CD4-positive, alpha-beta T cell (primary cell): Measurements from ENCODE around the gene ITGA4. TPM values are rescaled to one million over a fixed set of nuclear protein-coding genes. Genes with fewer than 3 reads are reported as not detected.
A peak's percentile ranks its signal among the peaks of the same experiment; 100 is the strongest.

Experiments
- ATAC-seq: fragments of 200-7000 bp; cut with Tn5 transposase; one replicate; pipeline ENCODE4 v1.10.0; 2022; ENCODE audit warnings: mild to moderate bottlenecking; ENCODE audit not compliant: poor library complexity
- CTCF ChIA-PET: fragments of 350-600 bp; sonication (Branson Sonifier 250); formaldehyde crosslinking; loops from one replicate; lab custom pipeline; 2021; ENCODE audit warnings: antibody characterized with exemption, inconsistent platforms; lab: Charles Lee
- POLR2A ChIA-PET: fragments of 350-600 bp; sonication (Branson Sonifier 250); formaldehyde crosslinking; loops from one replicate; lab custom pipeline; 2021; ENCODE audit warnings: antibody characterized with exemption, inconsistent platforms; lab: Charles Lee
- DNase-seq, 14 experiments: peaks; one replicate each; pipeline ENCODE4 v3.0.0-alpha.2; 2013 to 2020; ENCODE audit warnings: mixed read lengths in 2 of 14
- H3K27ac ChIP-seq, 2 donors: one replicate each; pipeline versions ENCODE4 v1.5.1 to v1.7.0; 2013; ENCODE audit warnings: low read length in 2 of 2, low read depth in 1 of 2, mild to moderate bottlenecking in 1 of 2
- H3K27me3 ChIP-seq, 2 experiments: 1 replicate in 1 of 2; 2 replicates in 1 of 2; pipeline versions ENCODE4 v1.6.1 to v1.7.0; 2013; ENCODE audit warnings: low read length in 2 of 2, control low read depth in 1 of 2, mild to moderate bottlenecking in 1 of 2, moderate library complexity in 1 of 2; ENCODE audit not compliant: insufficient read depth in 2 of 2, control insufficient read depth in 1 of 2
- H3K36me3 ChIP-seq: one replicate; pipeline ENCODE4 v1.6.1; 2013; ENCODE audit warnings: low read length, control low read depth; ENCODE audit not compliant: insufficient read depth
- H3K4me1 ChIP-seq: one replicate; pipeline ENCODE4 v1.6.1; 2013; ENCODE audit warnings: low read length, control low read depth; ENCODE audit not compliant: insufficient read depth
- H3K4me3 ChIP-seq: one replicate; pipeline ENCODE4 v1.5.1; 2013; ENCODE audit warnings: mild to moderate bottlenecking, low read length, moderate library complexity
- H3K9me3 ChIP-seq, 2 experiments: 1 replicate in 1 of 2; 2 replicates in 1 of 2; pipeline versions ENCODE4 v1.6.1 to v1.7.0; 2013; ENCODE audit warnings: low read length in 2 of 2, mild to moderate bottlenecking in 2 of 2, control low read depth in 1 of 2, moderate library complexity in 1 of 2; ENCODE audit not compliant: control insufficient read depth in 1 of 2, insufficient read depth in 1 of 2
- H3K27ac Mint-ChIP-seq: one replicate; pipeline ENCODE4 v1.8.0; 2020; ENCODE audit warnings: mixed read lengths
- H3K27me3 Mint-ChIP-seq: one replicate; pipeline ENCODE4 v1.8.0; 2021; ENCODE audit warnings: mixed read lengths
- H3K36me3 Mint-ChIP-seq: one replicate; pipeline ENCODE4 v1.8.0; 2021; ENCODE audit warnings: low read depth, mixed read lengths
- H3K4me1 Mint-ChIP-seq: one replicate; pipeline ENCODE4 v1.8.0; 2021; ENCODE audit warnings: low read depth, mixed read lengths
- H3K4me3 Mint-ChIP-seq: one replicate; pipeline ENCODE4 v1.8.0; 2020; ENCODE audit warnings: mild to moderate bottlenecking, mixed read lengths
- H3K9me3 Mint-ChIP-seq: one replicate; pipeline ENCODE4 v1.8.0; 2020; ENCODE audit warnings: mixed read lengths
- intact Hi-C, 2 experiments: fragments of 100-400 bp; cut with DNase I in 1 of 2; cut with micrococcal nuclease in 1 of 2; formaldehyde crosslinking; loops; one replicate each; pipeline versions ENCODE4 v1.15.1 to v1.9.0; 2023 to 2025; cut with DNase I, micrococcal nuclease
- total RNA-seq, 174 experiments: library from RNA in 2 of 174; stranded (reverse) in 2 of 174; gene quantifications; one replicate each; pipeline ENCODE4 v1.2.3 and lab custom pipeline; 2021 to 2026
- TF ChIP-seq, protein P1 (sequence below): fragments of 200-600 bp; IDR thresholded peaks from one replicate; pipeline ENCODE4 v1.8.0; 2022; ENCODE audit warnings: antibody characterized with exemption, mild to moderate bottlenecking

ITGA4 gene
- total RNA-seq, 2 experiments from 2014 or later, result 79.4 to 79.5 TPM

DNA sequence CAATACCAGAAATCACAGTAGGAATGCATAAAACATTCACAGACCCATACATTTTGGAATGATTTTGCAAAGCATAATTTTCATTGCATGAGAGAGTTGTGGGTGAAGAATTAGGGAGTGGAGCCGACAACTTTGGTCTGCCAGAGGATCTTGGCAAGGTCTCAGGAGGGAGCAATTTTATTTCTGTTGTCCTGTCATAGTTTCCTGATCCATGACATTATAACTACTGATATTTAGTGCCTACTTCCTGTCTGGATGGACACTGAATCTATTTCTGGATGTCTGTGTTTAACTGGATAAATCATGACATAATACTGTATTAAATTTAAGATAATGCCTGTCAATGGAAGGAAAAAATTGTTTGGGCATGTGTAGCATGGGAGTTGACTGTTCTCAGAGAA, 2.4 kb downstream of the ITGA4 start:
- Mint-ChIP-seq H3K4me3 (peak overlapping the region; percentile 93), H3K36me3 (peaks cover 40% of the 10 kb centered on the region), H3K4me1 (peaks cover 92% of the 10 kb centered on the region), H3K27ac (peak overlapping the region; percentile 84), H3K27me3 (no peaks in the 10 kb centered on the region), H3K9me3 (no peaks in the 10 kb centered on the region)
- Histone ChIP-seq H3K9me3 (no peaks in the 10 kb centered on the region), H3K36me3 (peaks cover 24% of the 10 kb centered on the region), H3K4me3 (peak overlapping the region; percentile 91), H3K27me3 (no peaks in the 10 kb centered on the region), H3K4me1 (peaks cover 32% of the 10 kb centered on the region), H3K27ac (peak overlapping the region; percentile 72 to 93)
- TF ChIP-seq, protein P1, sequence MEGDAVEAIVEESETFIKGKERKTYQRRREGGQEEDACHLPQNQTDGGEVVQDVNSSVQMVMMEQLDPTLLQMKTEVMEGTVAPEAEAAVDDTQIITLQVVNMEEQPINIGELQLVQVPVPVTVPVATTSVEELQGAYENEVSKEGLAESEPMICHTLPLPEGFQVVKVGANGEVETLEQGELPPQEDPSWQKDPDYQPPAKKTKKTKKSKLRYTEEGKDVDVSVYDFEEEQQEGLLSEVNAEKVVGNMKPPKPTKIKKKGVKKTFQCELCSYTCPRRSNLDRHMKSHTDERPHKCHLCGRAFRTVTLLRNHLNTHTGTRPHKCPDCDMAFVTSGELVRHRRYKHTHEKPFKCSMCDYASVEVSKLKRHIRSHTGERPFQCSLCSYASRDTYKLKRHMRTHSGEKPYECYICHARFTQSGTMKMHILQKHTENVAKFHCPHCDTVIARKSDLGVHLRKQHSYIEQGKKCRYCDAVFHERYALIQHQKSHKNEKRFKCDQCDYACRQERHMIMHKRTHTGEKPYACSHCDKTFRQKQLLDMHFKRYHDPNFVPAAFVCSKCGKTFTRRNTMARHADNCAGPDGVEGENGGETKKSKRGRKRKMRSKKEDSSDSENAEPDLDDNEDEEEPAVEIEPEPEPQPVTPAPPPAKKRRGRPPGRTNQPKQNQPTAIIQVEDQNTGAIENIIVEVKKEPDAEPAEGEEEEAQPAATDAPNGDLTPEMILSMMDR, result no peak
- intact Hi-C loops, result loop anchor here (5.0 to 10.0 kb wide), 9 partner anchors 157 to 1335 kb away; partner anchors contain the start of genes ITPRID2 (in 1 of the 2) and UBE2E3 (in 1 of the 2)
- no peak for DNase-seq
- ChIA-PET CTCF (interaction anchor here (0.9 kb wide), 1 partner anchor 156 kb away, joined by 3 read pairs; no protein-coding TSS in a partner anchor), POLR2A (interaction anchor here (0.7 to 6.4 kb wide), 7 partner anchors 8 to 478 kb away, joined by 3 to 115 read pairs (median 3); partner anchors contain the start of gene UBE2E3)
- ATAC-seq, result no peak

DNA sequence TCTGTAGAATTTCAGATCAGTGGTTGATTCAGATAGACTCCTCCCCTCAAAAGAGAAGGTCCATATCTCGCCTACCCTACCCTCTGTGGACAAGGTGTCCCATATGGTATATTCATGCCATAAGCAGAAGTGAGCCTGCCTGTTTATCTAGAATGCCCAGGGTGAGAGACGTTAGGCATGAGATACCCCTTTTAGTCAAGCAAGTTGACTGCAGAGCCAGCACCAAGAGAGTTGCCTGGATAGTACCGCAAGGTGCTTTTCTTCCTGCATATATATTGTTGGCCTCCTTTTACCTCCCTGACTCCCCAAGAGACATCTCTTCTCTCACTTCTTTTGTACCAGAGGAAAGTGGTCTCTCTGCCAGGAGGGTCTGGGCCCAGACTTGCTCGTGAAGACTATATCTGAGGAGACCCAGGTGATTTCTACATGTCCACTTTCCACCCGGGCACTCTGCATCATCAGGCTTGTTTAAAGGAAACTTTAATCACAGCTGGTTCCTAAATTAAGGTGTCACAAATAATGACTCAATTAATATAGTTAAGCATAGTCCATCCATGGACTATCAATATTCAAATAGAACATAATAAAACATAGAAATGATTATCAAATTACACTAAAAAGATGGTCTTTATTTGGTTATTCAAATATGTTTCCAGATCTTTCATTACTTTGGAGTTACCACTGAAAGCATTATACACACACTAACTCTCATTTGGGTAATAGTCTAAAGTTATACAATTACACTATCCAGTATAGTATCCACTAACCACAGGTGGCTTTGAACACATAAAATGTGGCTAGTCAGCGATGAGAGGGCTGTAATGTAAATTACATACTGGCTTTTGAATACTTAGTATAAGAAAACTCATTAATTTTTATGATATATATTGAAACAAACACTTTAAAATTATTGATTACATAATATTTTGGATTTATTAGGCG, 4.1 kb downstream of the ITGA4 start:
- Mint-ChIP-seq H3K9me3 (no peaks in the 10 kb centered on the region), H3K36me3 (peaks cover 50% of the 10 kb centered on the region), H3K4me1 (peaks cover 90% of the 10 kb centered on the region), H3K4me3 (peak overlapping the region; percentile 93), H3K27me3 (no peaks in the 10 kb centered on the region), H3K27ac (peak overlapping the region; percentile 84)
- H3K36me3 ChIP-seq, result peaks cover 29% of the 10 kb centered on the region
- H3K4me1 ChIP-seq, result peaks cover 23% of the 10 kb centered on the region
- ATAC-seq (no peak), DNase-seq (peak in 4 of 14 experiments; percentile 33 to 50 (median 43))
- H3K4me3 ChIP-seq, result peak overlapping the region; percentile 91
- H3K27me3 ChIP-seq, result no peaks in the 10 kb centered on the region
- TF ChIP-seq, protein P1, result no peak
- intact Hi-C loops, result loop anchor here (10.0 kb wide), 2 partner anchors 487 to 1337 kb away; no protein-coding TSS in a partner anchor
- POLR2A ChIA-PET, result interaction anchor here (0.9 to 6.4 kb wide), 8 partner anchors 9 to 480 kb away, joined by 3 to 115 read pairs (median 3); partner anchors contain the start of gene UBE2E3
- CTCF ChIA-PET, result interaction anchor here (1.5 to 1.9 kb wide), 2 partner anchors 149 to 481 kb away, joined by 4 read pairs; partner anchors contain the start of gene UBE2E3
- H3K9me3 ChIP-seq, result no peaks in the 10 kb centered on the region
- peak overlapping the region; percentile 30 to 64 for H3K27ac ChIP-seq

DNA sequence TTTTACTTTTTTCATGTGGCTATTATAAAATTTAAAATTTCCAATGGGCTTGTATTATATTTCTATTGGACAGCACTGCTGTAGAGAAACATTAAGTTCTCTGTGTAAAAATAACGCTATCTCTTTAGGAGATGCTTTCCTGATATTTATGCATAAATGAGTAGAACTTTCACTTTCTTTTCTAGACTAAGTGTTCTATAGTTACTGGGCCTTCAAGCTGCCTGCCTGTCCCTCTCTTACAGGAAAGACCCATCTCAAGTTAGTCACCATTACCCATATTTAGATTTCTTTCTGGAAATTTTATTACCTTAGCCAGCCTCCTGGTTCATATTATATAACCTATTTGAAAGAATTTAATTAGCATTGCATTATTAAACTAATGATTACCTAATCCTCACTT, 4.8 kb downstream of the ITGA4 start:
- no peaks in the 10 kb centered on the region for H3K27me3 ChIP-seq
- H3K36me3 Mint-ChIP-seq, result peaks cover 50% of the 10 kb centered on the region
- H3K27me3 Mint-ChIP-seq, result no peaks in the 10 kb centered on the region
- peak overlapping the region; percentile 30 to 51 for H3K27ac ChIP-seq
- H3K27ac Mint-ChIP-seq, result peak overlapping the region; percentile 84
- DNase-seq (peak in 3 of 14 experiments; percentile 54 to 71 (median 57)), ATAC-seq (no peak)
- peak overlapping the region; percentile 91 for H3K4me3 ChIP-seq
- peaks cover 29% of the 10 kb centered on the region for H3K36me3 ChIP-seq
- peaks cover 89% of the 10 kb centered on the region for H3K4me1 Mint-ChIP-seq
- peaks cover 16% of the 10 kb centered on the region for H3K4me1 ChIP-seq
- POLR2A ChIA-PET, result interaction anchor here (0.9 to 1.6 kb wide), 4 partner anchors 10 to 357 kb away, joined by 3 to 7 read pairs (median 3); no protein-coding TSS in a partner anchor
- no peaks in the 10 kb centered on the region for H3K9me3 Mint-ChIP-seq
- CTCF ChIA-PET, result interaction anchor here (1.5 to 1.9 kb wide), 2 partner anchors 150 to 482 kb away, joined by 4 read pairs; partner anchors contain the start of gene UBE2E3
- intact Hi-C loops, result loop anchor here (10.0 kb wide), 2 partner anchors 487 to 1337 kb away; no protein-coding TSS in a partner anchor
- H3K9me3 ChIP-seq, result no peaks in the 10 kb centered on the region
- H3K4me3 Mint-ChIP-seq, result peak overlapping the region; percentile 62
- TF ChIP-seq, protein P1, result no peak
